Stomach (tissue), 9 donors: ENCODE data around the gene GUCY1A2. TPM values are rescaled to one million over a fixed set of nuclear protein-coding genes. Genes with fewer than 3 reads are reported as not detected.
"Not testable (repeated sequence)": the region's sequence is repeated elsewhere in the genome, so short reads cannot be mapped to it uniquely, and the experiment has no call there.

Experiments used
- DNase-seq, 2 donors: peaks; one replicate each; pipeline versions ENCODE4 v3.0.0 to v3.0.0-alpha.2; 2013 to 2019
- H3K27ac ChIP-seq, 5 donors: fragments of 200-600 bp in 4 of 5; sonication (generic) in 4 of 5; one replicate each; pipeline ENCODE4 v1.5.1; 2013 to 2019; ENCODE audit warnings: mild to moderate bottlenecking in 1 of 5, moderate library complexity in 1 of 5
- H3K27me3 ChIP-seq, 3 donors: fragments of 200-600 bp; sonication (generic); one replicate each; pipeline ENCODE4 v1.5.1; 2017 to 2019; ENCODE audit warnings: mixed run types in 1 of 3
- H3K36me3 ChIP-seq, 4 donors: fragments of 200-600 bp; sonication (generic); 1 replicate in 3 of 4; 2 replicates in 1 of 4; pipeline ENCODE4 v1.5.1; 2016 to 2019
- H3K4me1 ChIP-seq, 4 donors: fragments of 200-600 bp; sonication (generic); one replicate each; pipeline ENCODE4 v1.5.1; 2016 to 2019
- H3K4me3 ChIP-seq, 4 donors: fragments of 200-600 bp; sonication (generic) in 3 of 4; one replicate each; pipeline ENCODE4 v1.5.1; 2016 to 2019; ENCODE audit warnings: mild to moderate bottlenecking in 1 of 4
- H3K9me3 ChIP-seq, 4 donors: fragments of 200-600 bp; sonication (generic); one replicate each; pipeline ENCODE4 v1.5.1; 2016 to 2019
- EP300 ChIP-seq: sonication (generic); formaldehyde crosslinking; IDR thresholded peaks from one replicate; pipeline ENCODE4 v1.6.1; 2017; ENCODE audit warnings: antibody characterized with exemption
- POLR2A ChIP-seq, 4 donors: fragments of 450-650 bp; IDR thresholded peaks; one replicate each; pipeline ENCODE4 v1.6.1; 2016; ENCODE audit warnings: antibody characterized with exemption in 4 of 4, control low read depth in 2 of 4, mild to moderate bottlenecking in 1 of 4, moderate library complexity in 1 of 4
- POLR2AphosphoS5 ChIP-seq, 3 donors: sonication (generic); formaldehyde crosslinking; IDR thresholded peaks; one replicate each; pipeline ENCODE4 v1.6.1; 2016; ENCODE audit warnings: antibody characterized with exemption in 3 of 3
- WGBS, 5 donors: extraction: QIAGEN DNeasy Blood & Tissue Kit in 3 of 5; methylation state at CpG; one replicate each; pipeline versions ENCODE4 v1.1.5 to v1.1.7; 2013 to 2018; 5-methylcytosine and 5-hydroxymethylcytosine counted together
- intact Hi-C: fragments of 100-400 bp; cut with DNase I; formaldehyde crosslinking; loops from one replicate; pipeline ENCODE4 v1.15.1; 2023; ENCODE audit warnings: low total_unique reads
- polyA plus RNA-seq, 3 donors: library from polyadenylated mRNA; stranded (reverse); fragments of 200-250 nt; gene quantifications; one replicate each; pipeline ENCODE4 v1.2.3, GENCODE V29; 2013
- total RNA-seq, 5 donors: library from RNA; depleted of rRNA; stranded (reverse); fragments of >200 nt; gene quantifications; one replicate each; pipeline versions ENCODE4 v1.1.0 to v1.2.3, GENCODE V29; 2014 to 2016
- TF ChIP-seq, protein P1 (sequence below), 7 experiments: fragments of 450-650 bp in 4 of 7; fragments of 200-600 bp in 3 of 7; sonication (generic) in 3 of 7; IDR thresholded peaks; one replicate each; pipeline ENCODE4 v1.5.1; 2016 to 2019; ENCODE audit warnings: antibody characterized with exemption in 7 of 7, control low read depth in 2 of 7, mild to moderate bottlenecking in 1 of 7
- donor health status: healthy with polysubstance abuse.
- donor health status: Bipolar disorder and iron deficiency.
- donor health status: healthy.

The GUCY1A2 gene
- total and polyA plus RNA-seq, 8 donors = 0.10 to 15.1 (median 4.3) TPM

DNA sequence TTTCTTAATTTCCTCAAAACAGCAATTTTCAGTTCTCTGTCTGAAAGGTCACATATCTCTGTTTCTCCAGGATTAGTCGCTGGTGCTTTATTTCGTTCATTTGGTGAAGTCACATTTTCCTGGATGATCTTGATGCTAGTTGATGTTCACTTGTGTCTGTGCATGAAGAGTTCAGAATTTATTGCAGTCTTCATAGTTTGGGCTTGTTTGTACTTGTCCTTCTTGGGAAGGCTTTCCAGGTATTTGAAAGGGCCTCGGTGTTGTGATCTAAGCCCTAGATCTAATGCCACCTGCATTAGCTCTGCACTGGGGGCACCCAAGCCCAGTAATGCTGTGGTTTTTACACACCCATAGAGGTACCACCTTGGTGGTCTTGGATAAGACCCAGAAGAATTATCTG lies 228.9 kb downstream of the GUCY1A2 start:
- Histone ChIP-seq H3K4me3 (no peak overlapping the region), H3K36me3 (no peaks in the 10 kb centered on the region), H3K27me3 (no peaks in the 10 kb centered on the region), H3K9me3 (peaks cover 0 to 10% (median 4%) of the 10 kb centered on the region in 4 donors), H3K27ac (no peak overlapping the region), H3K4me1 (no peaks in the 10 kb centered on the region)
- 87 to 96% (median 94%) methylated on average over 3 of the region's 3 CpGs for WGBS, 5 donors
- TF ChIP-seq, protein P1, sequence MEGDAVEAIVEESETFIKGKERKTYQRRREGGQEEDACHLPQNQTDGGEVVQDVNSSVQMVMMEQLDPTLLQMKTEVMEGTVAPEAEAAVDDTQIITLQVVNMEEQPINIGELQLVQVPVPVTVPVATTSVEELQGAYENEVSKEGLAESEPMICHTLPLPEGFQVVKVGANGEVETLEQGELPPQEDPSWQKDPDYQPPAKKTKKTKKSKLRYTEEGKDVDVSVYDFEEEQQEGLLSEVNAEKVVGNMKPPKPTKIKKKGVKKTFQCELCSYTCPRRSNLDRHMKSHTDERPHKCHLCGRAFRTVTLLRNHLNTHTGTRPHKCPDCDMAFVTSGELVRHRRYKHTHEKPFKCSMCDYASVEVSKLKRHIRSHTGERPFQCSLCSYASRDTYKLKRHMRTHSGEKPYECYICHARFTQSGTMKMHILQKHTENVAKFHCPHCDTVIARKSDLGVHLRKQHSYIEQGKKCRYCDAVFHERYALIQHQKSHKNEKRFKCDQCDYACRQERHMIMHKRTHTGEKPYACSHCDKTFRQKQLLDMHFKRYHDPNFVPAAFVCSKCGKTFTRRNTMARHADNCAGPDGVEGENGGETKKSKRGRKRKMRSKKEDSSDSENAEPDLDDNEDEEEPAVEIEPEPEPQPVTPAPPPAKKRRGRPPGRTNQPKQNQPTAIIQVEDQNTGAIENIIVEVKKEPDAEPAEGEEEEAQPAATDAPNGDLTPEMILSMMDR (IDR thresholded peaks at IDR 0.05) = no peak
- TF ChIP-seq POLR2A (IDR thresholded peaks at IDR 0.05) = no peak
- TF ChIP-seq POLR2AphosphoS5 (IDR thresholded peaks at IDR 0.05) = no peak
- no peak for TF ChIP-seq EP300
- DNase-seq = no peak
- intact Hi-C loops = no loop called here

DNA sequence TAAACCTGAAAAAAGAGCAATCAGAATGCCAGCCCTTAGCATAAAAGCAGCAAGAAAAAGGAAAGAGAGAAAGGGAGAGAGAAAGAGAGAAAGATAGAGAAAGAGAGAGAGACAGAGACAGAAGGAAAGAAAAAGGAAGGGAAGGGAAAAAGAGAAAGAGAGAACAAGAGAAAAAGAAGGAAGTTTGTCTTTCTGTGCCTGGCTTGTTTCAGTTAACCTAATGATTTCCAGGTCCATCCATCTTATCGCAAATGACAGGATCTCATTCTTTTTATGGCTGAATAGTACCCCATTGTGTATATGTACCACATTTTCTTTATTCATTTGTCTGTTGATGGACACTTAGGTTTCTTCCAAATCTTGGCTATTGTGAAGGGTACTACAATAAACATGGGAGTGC lies 230.8 kb downstream of the GUCY1A2 start:
- 94 to 100% (median 100%) methylated on average over 1 of the region's 1 CpG for WGBS, 5 donors

DNA sequence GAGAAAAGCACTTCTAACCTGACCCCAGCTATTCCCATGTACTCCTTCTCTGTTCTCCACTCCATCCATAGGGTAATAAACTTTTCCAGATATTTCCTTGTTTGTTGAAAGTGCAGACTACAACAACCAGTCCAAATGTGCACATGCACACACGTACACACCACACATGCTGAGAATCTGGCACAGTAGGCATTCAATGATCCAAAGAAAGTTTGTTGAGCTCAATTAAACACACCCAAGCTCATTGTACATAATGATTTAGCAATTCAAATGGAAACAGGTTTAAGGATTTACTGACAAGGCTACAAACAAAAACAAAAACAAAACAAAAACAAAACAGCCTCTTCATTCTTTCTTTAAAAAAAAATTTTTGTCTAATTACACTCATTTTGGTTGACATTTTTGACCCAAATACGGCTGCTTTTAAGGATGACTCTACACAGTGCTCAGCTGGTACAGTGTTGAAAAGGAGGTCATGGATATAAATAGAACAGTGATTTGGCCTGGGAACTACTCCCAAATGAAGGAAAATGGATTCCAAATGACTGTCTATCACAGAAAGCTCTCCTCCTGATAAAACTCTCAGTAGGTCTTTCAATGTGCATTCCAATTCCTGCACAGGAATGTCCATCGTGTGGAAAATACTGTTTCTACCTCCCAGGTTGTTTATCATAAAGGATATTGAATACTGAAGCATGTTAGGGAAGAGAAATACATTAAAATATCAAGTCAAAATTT lies 232.2 kb downstream of the GUCY1A2 start:
- DNase-seq = peak in 1 of 2 donors; percentile 11
- no peaks in the 10 kb centered on the region for H3K27me3 ChIP-seq
- 56 to 69% (median 64%) methylated on average over 3 of the region's 3 CpGs for WGBS, 5 donors
- intact Hi-C loops = no loop called here
- TF ChIP-seq POLR2A (IDR thresholded peaks at IDR 0.05) = no peak
- no peak for TF ChIP-seq POLR2AphosphoS5 (IDR thresholded peaks at IDR 0.05)
- TF ChIP-seq, protein P1 (IDR thresholded peaks at IDR 0.05) = no peak
- no peak for TF ChIP-seq EP300
- no peak overlapping the region for H3K27ac ChIP-seq
- H3K36me3 ChIP-seq = no peaks in the 10 kb centered on the region
- H3K4me3 ChIP-seq = no peak overlapping the region
- H3K9me3 ChIP-seq = peaks cover 0 to 10% (median 4%) of the 10 kb centered on the region in 4 donors
- no peaks in the 10 kb centered on the region for H3K4me1 ChIP-seq

More for the DNA sequence above, 230.8 kb downstream of the GUCY1A2 start:
- H3K27me3 ChIP-seq = no peaks in the 10 kb centered on the region
- no peaks in the 10 kb centered on the region for H3K4me1 ChIP-seq
- intact Hi-C loops = no loop called here
- no peak overlapping the region for H3K27ac ChIP-seq
- TF ChIP-seq, protein P1 (IDR thresholded peaks at IDR 0.05) = no peak
- TF ChIP-seq POLR2A (IDR thresholded peaks at IDR 0.05) = no peak
- no peak for TF ChIP-seq POLR2AphosphoS5 (IDR thresholded peaks at IDR 0.05)
- TF ChIP-seq EP300 = no peak
- peaks cover 0 to 10% (median 4%) of the 10 kb centered on the region in 4 donors for H3K9me3 ChIP-seq
- no peaks in the 10 kb centered on the region for H3K36me3 ChIP-seq
- no peak for DNase-seq
- H3K4me3 ChIP-seq = no peak overlapping the region

DNA sequence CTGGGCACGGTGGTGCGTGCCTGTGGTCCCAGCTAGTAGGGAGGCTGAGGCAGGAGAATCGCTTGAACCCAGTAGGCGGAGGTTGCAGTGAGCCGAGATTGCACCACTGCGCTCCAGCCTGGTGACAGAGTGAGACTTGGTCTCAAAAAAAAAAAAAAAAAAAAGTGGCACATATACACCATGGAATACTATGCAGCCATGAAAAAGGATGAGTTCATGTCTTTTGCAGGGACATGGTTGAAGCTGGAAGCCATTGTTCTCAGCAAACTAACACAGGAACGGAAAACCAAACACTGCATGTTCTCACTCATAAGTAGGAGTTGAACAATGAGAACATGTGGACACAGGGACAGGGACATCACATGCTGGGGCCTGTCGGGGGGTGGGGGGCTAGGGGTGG lies 241.0 kb downstream of the GUCY1A2 start:
- DNase-seq, H3K36me3 ChIP-seq, H3K9me3 ChIP-seq, H3K4me3 ChIP-seq, H3K27me3 ChIP-seq, H3K27ac ChIP-seq, H3K4me1 ChIP-seq, intact Hi-C loops: not testable (repeated sequence)
- 87 to 98% (median 96%) methylated on average over 7 to 8 of the region's 8 CpGs for WGBS, 5 donors

DNA sequence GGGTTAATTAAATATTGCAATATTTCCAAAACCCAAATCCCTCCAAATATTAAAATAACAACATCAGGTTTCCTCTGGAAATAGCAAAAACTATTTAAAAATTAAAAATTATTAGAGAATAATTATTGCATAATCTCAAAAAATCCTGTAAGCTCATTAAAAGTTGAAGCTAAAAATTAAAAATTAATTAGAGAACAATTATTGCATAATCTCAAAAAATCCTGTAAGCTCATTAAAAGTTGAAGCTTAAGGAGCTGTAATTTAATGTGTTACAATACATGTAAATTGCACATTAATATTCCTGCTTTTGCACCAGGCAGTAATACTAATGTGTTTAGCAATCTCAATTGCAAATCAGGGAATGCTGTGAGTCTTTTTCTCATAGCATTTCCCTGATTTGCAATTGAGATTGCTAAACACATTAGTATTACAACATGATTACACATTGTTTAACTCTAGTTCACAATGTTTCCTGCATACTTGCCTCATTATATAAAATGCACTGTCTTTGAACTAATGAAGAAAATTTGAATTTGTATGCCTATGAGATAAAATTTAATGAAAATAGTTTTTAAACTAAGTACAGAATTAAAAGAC lies 247.7 kb downstream of the GUCY1A2 start:
- intact Hi-C loops = no loop called here
- no peaks in the 10 kb centered on the region for H3K4me1 ChIP-seq
- DNase-seq = no peak
- no peak overlapping the region for H3K4me3 ChIP-seq
- no peaks in the 10 kb centered on the region for H3K27me3 ChIP-seq
- TF ChIP-seq, protein P1 (IDR thresholded peaks at IDR 0.05) = no peak
- TF ChIP-seq POLR2A (IDR thresholded peaks at IDR 0.05) (no peak), EP300 (no peak), POLR2AphosphoS5 (IDR thresholded peaks at IDR 0.05) (no peak)
- H3K9me3 ChIP-seq = no peaks in the 10 kb centered on the region
- H3K36me3 ChIP-seq = no peaks in the 10 kb centered on the region
- H3K27ac ChIP-seq = no peak overlapping the region
